Brain microvascular endothelial cell (primary cell): ENCODE data around the gene ZNF730.
A peak's percentile ranks its signal among the peaks of the same experiment; 100 is the strongest.
"Not testable (repeated sequence)": the region's sequence is repeated elsewhere in the genome, so short reads cannot be mapped to it uniquely, and the experiment has no call there.

ENCODE experiments used
- DNase-seq: peaks from one replicate; pipeline ENCODE4 v3.0.0-alpha.2; 2020
- H3K27ac ChIP-seq: fragments of 250-450 bp; sonication (Bioruptor Pico); 2 replicates; pipeline ENCODE4 v1.5.1; 2020; ENCODE audit warnings: mild to moderate bottlenecking, moderate library complexity
- H3K27me3 ChIP-seq: fragments of 250-450 bp; sonication (Bioruptor Pico); replicated peaks from 2 replicates; pipeline ENCODE4 v1.5.1; 2020; ENCODE audit warnings: mild to moderate bottlenecking
- H3K36me3 ChIP-seq: fragments of 250-450 bp; sonication (Bioruptor Pico); replicated peaks from 2 replicates; pipeline ENCODE4 v1.5.1; 2020; ENCODE audit warnings: mild to moderate bottlenecking
- H3K4me3 ChIP-seq: 2 replicates; pipeline ENCODE4 v1.5.1; 2011; ENCODE audit warnings: low read depth, mild to moderate bottlenecking, control low read depth, low read length, moderate library complexity
- in situ Hi-C: cut with HindIII; loops from 2 replicates; pipeline ENCODE4 v1.10.0; 2017; ENCODE audit warnings: low sequenced_read_pairs, low pct_ligation_motif_present
- TF ChIP-seq, protein P1 (sequence below): IDR thresholded peaks from 2 replicates; pipeline ENCODE4 v1.5.1; 2011; ENCODE audit warnings: low read depth, mild to moderate bottlenecking, moderate library complexity, low read length, control low read depth, inconsistent platforms; ENCODE audit errors: missing control alignments

Gene ZNF730

DNA sequence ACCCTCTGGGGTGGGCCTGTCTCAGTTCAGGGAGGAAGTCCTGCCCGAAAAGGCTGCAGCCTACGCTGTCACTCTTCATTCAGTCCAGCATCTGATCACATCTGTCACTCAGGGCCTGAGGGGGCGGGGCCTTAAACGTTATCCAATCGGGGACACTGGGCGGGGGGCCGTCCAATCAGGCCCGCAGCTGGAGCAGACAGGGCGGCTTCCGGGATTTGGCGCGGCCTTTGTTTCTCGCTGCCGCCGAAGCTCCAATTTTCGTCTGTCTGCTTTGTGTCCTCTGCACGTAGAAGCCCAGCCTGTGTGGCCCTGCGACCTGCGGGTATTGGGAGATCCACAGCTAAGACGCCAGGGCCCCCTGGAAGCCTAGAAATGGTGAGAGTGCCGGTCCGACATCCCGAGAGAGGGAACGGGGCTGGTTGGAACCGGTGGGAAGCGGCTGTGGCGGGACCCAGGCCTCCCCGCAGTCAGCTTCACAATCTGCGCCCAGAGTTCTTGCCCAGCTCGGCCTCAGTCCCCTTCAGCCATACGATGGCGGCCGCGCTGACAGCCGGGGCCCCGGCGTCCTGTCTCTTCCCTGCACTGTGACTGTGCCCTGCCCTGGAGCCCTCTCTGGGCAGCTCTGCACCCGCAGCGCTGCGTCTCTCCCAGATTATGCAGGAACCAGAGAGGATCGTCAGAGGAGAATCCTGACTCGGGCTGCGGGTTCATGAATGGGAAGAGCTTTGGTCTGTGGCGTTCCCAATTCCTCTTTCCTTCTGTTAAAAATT is at the start of gene ZNF730:
Gene ZNF730, plus strand, starts transcription at position 224 of the 770 bp plus-strand sequence. Its CDS starts 149 bp downstream, at position 373.
- peak; percentile 89 for DNase-seq
- Histone ChIP-seq H3K27me3 (no peaks in the 10 kb centered on the region), H3K36me3 (no peaks in the 10 kb centered on the region), H3K4me3 (peak within 1 kb of the TSS; percentile 79), H3K27ac (peak within 1 kb of the TSS; percentile 69)
- TF ChIP-seq, protein P1, sequence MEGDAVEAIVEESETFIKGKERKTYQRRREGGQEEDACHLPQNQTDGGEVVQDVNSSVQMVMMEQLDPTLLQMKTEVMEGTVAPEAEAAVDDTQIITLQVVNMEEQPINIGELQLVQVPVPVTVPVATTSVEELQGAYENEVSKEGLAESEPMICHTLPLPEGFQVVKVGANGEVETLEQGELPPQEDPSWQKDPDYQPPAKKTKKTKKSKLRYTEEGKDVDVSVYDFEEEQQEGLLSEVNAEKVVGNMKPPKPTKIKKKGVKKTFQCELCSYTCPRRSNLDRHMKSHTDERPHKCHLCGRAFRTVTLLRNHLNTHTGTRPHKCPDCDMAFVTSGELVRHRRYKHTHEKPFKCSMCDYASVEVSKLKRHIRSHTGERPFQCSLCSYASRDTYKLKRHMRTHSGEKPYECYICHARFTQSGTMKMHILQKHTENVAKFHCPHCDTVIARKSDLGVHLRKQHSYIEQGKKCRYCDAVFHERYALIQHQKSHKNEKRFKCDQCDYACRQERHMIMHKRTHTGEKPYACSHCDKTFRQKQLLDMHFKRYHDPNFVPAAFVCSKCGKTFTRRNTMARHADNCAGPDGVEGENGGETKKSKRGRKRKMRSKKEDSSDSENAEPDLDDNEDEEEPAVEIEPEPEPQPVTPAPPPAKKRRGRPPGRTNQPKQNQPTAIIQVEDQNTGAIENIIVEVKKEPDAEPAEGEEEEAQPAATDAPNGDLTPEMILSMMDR, result no peak
- in situ Hi-C loops, result no loop called here

- Histone ChIP-seq H3K4me3 (peak overlapping the region; percentile 50), H3K27me3 (no peaks in the 10 kb centered on the region), H3K36me3 (no peaks in the 10 kb centered on the region), H3K27ac (no peak overlapping the region)
- DNase-seq, result peak; percentile 46
- TF ChIP-seq, protein P1, result peak; percentile 70
- in situ Hi-C loops, result no loop called here
Measured at GRCh38 chr19:23070353-23071146, 46.3 kb upstream of the ZNF730 start.

DNA sequence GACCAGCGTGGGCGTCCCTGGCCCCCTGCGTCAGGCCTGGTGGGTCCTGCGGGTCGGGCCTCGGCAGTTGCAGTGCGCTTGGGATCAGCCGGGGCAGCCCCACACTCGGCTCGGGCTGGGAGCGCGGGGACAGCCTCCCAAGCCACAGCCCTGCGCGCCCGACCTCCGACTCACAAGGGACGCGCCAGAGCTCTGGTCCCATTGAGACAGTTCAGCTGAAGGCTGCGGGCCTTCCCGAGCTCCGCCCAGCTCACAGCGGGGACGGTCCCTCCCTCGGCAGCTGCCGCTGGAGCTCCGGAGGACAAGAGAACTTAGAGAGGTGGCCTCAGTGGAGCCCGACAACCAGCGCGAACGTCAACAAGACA is 45.7 kb upstream of the ZNF730 start:
- H3K36me3 ChIP-seq, result no peaks in the 10 kb centered on the region

DNA sequence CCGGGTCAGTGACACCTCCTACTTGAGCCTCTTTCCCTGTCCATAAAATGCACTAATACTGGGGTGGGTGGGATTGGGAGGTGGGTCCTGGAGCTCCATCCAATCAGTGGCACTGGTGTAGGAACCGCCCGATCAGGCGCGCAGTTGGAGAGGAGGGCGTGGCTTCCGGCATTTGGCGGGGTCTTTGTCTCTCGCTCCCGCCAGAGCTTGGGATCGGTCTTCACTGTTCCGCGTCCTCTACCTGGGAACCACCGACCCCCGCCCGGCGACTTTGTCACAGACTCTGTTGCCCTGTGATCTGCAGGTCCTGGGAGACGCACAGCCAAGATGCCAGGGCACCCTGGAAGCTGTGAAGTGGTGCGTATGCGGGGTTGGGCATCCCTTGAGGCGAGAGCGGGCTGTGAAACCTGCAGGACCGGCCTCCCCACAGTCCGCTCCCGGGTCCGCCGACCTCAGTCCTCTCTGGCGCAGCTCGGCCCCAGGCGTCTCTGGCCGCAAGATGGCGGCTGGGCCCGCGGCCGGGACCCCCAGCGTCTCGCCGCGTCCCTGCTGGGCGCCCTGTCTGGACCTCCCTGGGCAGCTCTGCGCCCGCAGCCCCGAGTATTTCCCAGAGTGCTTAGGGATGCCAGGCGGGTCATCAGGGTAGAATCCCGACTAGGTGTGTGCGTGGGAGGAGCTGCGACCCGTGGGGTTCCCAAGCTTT is 41.6 kb upstream of the ZNF730 start:
- peak overlapping the region; percentile 61 for H3K27ac ChIP-seq
- TF ChIP-seq, protein P1, result peak; percentile 8
- in situ Hi-C loops, result no loop called here
- no peaks in the 10 kb centered on the region for H3K36me3 ChIP-seq
- peak overlapping the region; percentile 89 for H3K4me3 ChIP-seq
- no peaks in the 10 kb centered on the region for H3K27me3 ChIP-seq
- peak; percentile 60 for DNase-seq

More for the DNA sequence above, 45.7 kb upstream of the ZNF730 start:
- TF ChIP-seq, protein P1, result no peak
- Histone ChIP-seq H3K27me3 (no peaks in the 10 kb centered on the region), H3K27ac (no peak overlapping the region), H3K4me3 (peak overlapping the region; percentile 50)
- peak; percentile 17 for DNase-seq
- in situ Hi-C loops, result no loop called here

DNA sequence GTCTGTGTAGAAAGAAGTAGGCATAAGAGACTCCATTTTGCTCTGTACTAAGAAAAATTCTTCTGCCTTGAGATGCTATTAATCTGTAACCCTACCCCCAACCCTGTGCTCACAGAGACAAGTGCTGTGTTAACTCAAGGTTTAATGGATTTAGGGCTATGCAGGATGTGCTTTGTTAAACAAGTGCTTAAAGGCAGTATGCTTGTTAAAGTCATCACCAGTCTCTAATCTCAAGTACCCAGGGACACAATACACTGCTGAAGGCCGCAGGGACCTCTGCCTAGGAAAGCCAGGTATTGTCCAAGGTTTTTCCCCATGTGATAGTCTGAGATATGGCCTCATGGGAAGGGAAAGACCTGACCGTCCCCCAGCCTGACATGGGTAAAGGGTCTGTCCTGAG is 39.0 kb upstream of the ZNF730 start:
- H3K36me3 ChIP-seq, H3K4me3 ChIP-seq, in situ Hi-C loops, H3K27me3 ChIP-seq, DNase-seq, H3K27ac ChIP-seq: not testable (repeated sequence)

DNA sequence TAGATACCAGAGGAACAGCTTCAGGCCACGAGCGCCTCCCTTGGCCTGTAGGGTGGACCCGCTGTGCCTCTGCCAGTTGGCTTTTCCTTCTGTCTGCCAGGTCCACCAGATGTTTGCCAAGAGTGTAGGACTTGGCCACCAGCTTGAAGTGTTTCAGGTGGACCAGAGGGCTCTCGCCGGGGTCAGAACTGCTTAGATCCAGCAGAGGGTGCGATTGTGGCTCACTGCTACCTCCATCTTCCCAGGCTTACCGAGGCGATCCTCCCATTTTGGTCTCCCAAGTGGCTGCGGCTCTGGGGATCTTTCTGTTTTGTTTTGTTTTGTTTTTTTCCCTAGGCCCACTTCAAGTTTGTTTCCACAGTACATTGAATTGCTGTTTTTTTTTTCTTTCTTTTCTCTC is 23.0 kb upstream of the ZNF730 start:
- in situ Hi-C loops, result no loop called here
- H3K36me3 ChIP-seq, result peaks cover 5% of the 10 kb centered on the region

More for the DNA sequence above, 23.0 kb upstream of the ZNF730 start:
- TF ChIP-seq, protein P1, result no peak
- Histone ChIP-seq H3K27ac (no peak overlapping the region), H3K4me3 (no peak overlapping the region), H3K27me3 (no peaks in the 10 kb centered on the region)
- DNase-seq, result no peak
